Left lung (tissue), 10 donors: ENCODE data around the gene WFDC8. TPM values are rescaled to one million over a fixed set of nuclear protein-coding genes. Genes with fewer than 3 reads are reported as not detected.
A peak's percentile ranks its signal among the peaks of the same experiment; 100 is the strongest.

Source experiments
- ATAC-seq: fragments of 200-7000 bp; cut with Tn5 transposase; one replicate; pipeline ENCODE4 v1.9.1; 2020; ENCODE audit warnings: moderate library complexity
- DNase-seq, 4 donors: peaks; one replicate each; pipeline ENCODE4 v3.0.0-alpha.2; 2013 to 2020
- H3K27ac ChIP-seq, 2 donors: fragments of 200-600 bp; sonication (generic) in 1 of 2; one replicate each; pipeline versions ENCODE4 v1.5.0 to v1.8.0; 2020 to 2021
- H3K27me3 ChIP-seq, 2 donors: fragments of 200-600 bp; sonication (generic) in 1 of 2; one replicate each; pipeline versions ENCODE4 v1.5.0 to v1.8.0; 2020 to 2021
- H3K36me3 ChIP-seq, 2 donors: fragments of 200-600 bp; sonication (generic) in 1 of 2; one replicate each; pipeline versions ENCODE4 v1.5.0 to v1.8.0; 2020 to 2021
- H3K4me1 ChIP-seq, 2 donors: fragments of 200-600 bp; one replicate each; pipeline ENCODE4 v1.8.0; 2021
- H3K4me3 ChIP-seq, 2 donors: fragments of 200-600 bp; sonication (generic) in 1 of 2; one replicate each; pipeline versions ENCODE4 v1.5.0 to v1.8.0; 2020 to 2021; ENCODE audit warnings: mild to moderate bottlenecking in 1 of 2
- H3K9me3 ChIP-seq, 2 donors: fragments of 200-600 bp; sonication (generic) in 1 of 2; one replicate each; pipeline versions ENCODE4 v1.5.0 to v1.8.0; 2020 to 2021
- CTCF ChIP-seq, 2 donors: fragments of 200-600 bp; sonication (generic) in 1 of 2; IDR thresholded peaks; one replicate each; pipeline versions ENCODE4 v1.5.0 to v1.8.0; 2021; ENCODE audit warnings: antibody characterized with exemption in 2 of 2
- intact Hi-C, 2 donors: fragments of 100-400 bp; cut with DNase I; formaldehyde crosslinking; loops; one replicate each; pipeline versions ENCODE4 v1.11.2 to v1.14.2; 2022
- polyA plus RNA-seq, 6 donors: library from polyadenylated mRNA; unstranded; fragments of 120-200 nt; gene quantifications; one replicate each; pipeline ENCODE4 v1.2.1, GENCODE V29; 2013; ENCODE audit not compliant: insufficient read length in 6 of 6
- total RNA-seq, 2 donors: library from RNA; stranded (reverse); fragmentation: NEBNext Ultra II Directional; extraction: Animal tissue kit (Norgen Biotek cat#: 25700); gene quantifications; one replicate each; pipeline ENCODE4 v1.2.1, GENCODE V29; 2021
- donor health status: DM: no; HTN: yes; CAD: no.
- donor health status: DM: no; HTN: no; CAD: no.

The WFDC8 gene
- total and polyA plus RNA-seq, 8 donors: 0.28 TPM; not detected in 7

GRCh38 chr20:45518282-45518681 is 60.8 kb downstream of the WFDC8 start:
- no peak for TF ChIP-seq CTCF (IDR thresholded peaks at IDR 0.05)
- ATAC-seq (peak; percentile 97), DNase-seq (peak in 1 of 4 donors; percentile 43)
- H3K36me3 ChIP-seq: no peaks in the 10 kb centered on the region
- H3K9me3 ChIP-seq: no peaks in the 10 kb centered on the region
- intact Hi-C loops: no loop called here
- no peak overlapping the region for H3K4me3 ChIP-seq
- H3K4me1 ChIP-seq: no peaks in the 10 kb centered on the region
- peaks cover 0 to 9% of the 10 kb centered on the region in 2 donors for H3K27me3 ChIP-seq
- no peak overlapping the region for H3K27ac ChIP-seq

GRCh38 chr20:45515147-45515913 is 63.8 kb downstream of the WFDC8 start, which contains the start of gene SPINT3:
Gene SPINT3 (minus strand): TSS chr20:45515622. CDS start chr20:45515608, 14 bp downstream.
- Histone ChIP-seq H3K36me3 (no peaks in the 10 kb centered on the region), H3K27me3 (no peaks in the 10 kb centered on the region), H3K27ac (no peak within 1 kb of the TSS), H3K4me3 (no peak within 1 kb of the TSS), H3K9me3 (no peaks in the 10 kb centered on the region), H3K4me1 (no peaks in the 10 kb centered on the region)
- intact Hi-C loops: no loop called here
- ATAC-seq: peak; percentile 8
- TF ChIP-seq CTCF (IDR thresholded peaks at IDR 0.05): no peak
- DNase-seq: no peak

GRCh38 chr20:45510242-45510862 is 68.7 kb downstream of the WFDC8 start:
- no peak for TF ChIP-seq CTCF (IDR thresholded peaks at IDR 0.05)
- Histone ChIP-seq H3K27ac (no peak overlapping the region), H3K36me3 (no peaks in the 10 kb centered on the region), H3K4me1 (no peaks in the 10 kb centered on the region), H3K27me3 (peaks cover 0 to 7% of the 10 kb centered on the region in 2 donors), H3K9me3 (no peaks in the 10 kb centered on the region), H3K4me3 (no peak overlapping the region)
- DNase-seq (no peak), ATAC-seq (no peak)
- intact Hi-C loops: no loop called here

GRCh38 chr20:45509091-45509490 is 70.0 kb downstream of the WFDC8 start:
- H3K4me3 ChIP-seq: no peak overlapping the region
- intact Hi-C loops: no loop called here
- no peaks in the 10 kb centered on the region for H3K36me3 ChIP-seq
- no peak for DNase-seq
- no peaks in the 10 kb centered on the region for H3K4me1 ChIP-seq
- no peaks in the 10 kb centered on the region for H3K9me3 ChIP-seq
- H3K27me3 ChIP-seq: peaks cover 0 to 16% of the 10 kb centered on the region in 2 donors
- no peak overlapping the region for H3K27ac ChIP-seq
- ATAC-seq: no peak
- no peak for TF ChIP-seq CTCF (IDR thresholded peaks at IDR 0.05)
